GM12891 (cell line): ENCODE results near the gene TAC1.
"Not testable (repeated sequence)": the region's sequence is repeated elsewhere in the genome, so short reads cannot be mapped to it uniquely, and the experiment has no call there.

Source experiments
- DNase-seq: peaks from one replicate; pipeline ENCODE4 v3.0.0; 2011; ENCODE audit warnings: low spot score; ENCODE audit not compliant: insufficient read length
- FAIRE-seq: peaks from 2 replicates; lab custom pipeline; 2011; peaks lifted over from hg19 to GRCh38; lab: Jason Lieb, UNC
- PAX5 ChIP-seq: IDR thresholded peaks from 2 replicates; pipeline ENCODE4 v1.6.1; 2011; ENCODE audit warnings: low read length, moderate library complexity, mild to moderate bottlenecking; ENCODE audit not compliant: insufficient read depth, severe bottlenecking
- POLR2A ChIP-seq: IDR thresholded peaks from 2 replicates; pipeline ENCODE4 v1.6.1; 2011; ENCODE audit warnings: low read depth, low read length, control low read depth
- POLR2AphosphoS5 ChIP-seq: IDR thresholded peaks from 2 replicates; pipeline ENCODE4 v1.6.1; 2011; ENCODE audit warnings: low read depth, low read length, control low read depth
- POU2F2 ChIP-seq: IDR thresholded peaks from 2 replicates; pipeline ENCODE4 v1.6.1; 2011; ENCODE audit warnings: low read depth, mild to moderate bottlenecking, control low read depth, low read length, moderate library complexity
- SPI1 ChIP-seq: IDR thresholded peaks from 2 replicates; pipeline ENCODE4 v1.6.1; 2011; ENCODE audit warnings: low read depth, low read length, control low read depth
- TAF1 ChIP-seq: IDR thresholded peaks from 2 replicates; pipeline ENCODE4 v1.6.1; 2011; ENCODE audit warnings: low read depth, low read length, control low read depth

Gene TAC1

DNA sequence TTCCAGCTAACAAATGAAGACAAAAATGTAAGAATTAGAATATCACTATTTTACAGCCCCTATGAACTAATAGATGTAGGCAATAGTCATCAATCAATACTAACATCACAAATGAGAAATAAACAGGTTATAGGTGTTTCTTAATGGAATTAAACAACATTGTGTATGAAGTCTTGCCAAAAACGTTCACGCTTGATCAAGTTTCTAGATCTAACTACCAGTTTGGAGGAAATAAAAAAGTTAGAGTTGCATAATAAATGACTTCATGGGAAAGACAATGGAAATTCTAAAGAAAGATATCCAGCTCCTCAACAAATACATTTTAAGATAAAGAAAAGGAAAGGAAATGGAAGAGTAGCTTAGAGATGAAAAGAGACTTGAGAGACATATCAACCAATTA is 19.7 kb downstream of the TAC1 start:
- FAIRE-seq (no peak), DNase-seq (no peak)
- TF ChIP-seq POLR2A (no peak), TAF1 (no peak), POLR2AphosphoS5 (no peak), POU2F2 (no peak), PAX5 (no peak), SPI1 (no peak)

GRCh38 chr7:97752215-97752614 is 20.3 kb downstream of the TAC1 start:
- TF ChIP-seq SPI1 (no peak), POU2F2 (no peak), TAF1 (no peak), POLR2AphosphoS5 (no peak), PAX5 (no peak), POLR2A (no peak)
- no peak for FAIRE-seq
- no peak for DNase-seq

- FAIRE-seq, result no peak
- no peak for DNase-seq
- no peak for TF ChIP-seq POLR2A
- no peak for TF ChIP-seq POLR2AphosphoS5
- TF ChIP-seq POU2F2, result no peak
- no peak for TF ChIP-seq SPI1
- no peak for TF ChIP-seq PAX5
- TF ChIP-seq TAF1, result no peak
These were observed 25.9 kb downstream of the TAC1 start for GRCh38 chr7:97757824-97758223.

DNA sequence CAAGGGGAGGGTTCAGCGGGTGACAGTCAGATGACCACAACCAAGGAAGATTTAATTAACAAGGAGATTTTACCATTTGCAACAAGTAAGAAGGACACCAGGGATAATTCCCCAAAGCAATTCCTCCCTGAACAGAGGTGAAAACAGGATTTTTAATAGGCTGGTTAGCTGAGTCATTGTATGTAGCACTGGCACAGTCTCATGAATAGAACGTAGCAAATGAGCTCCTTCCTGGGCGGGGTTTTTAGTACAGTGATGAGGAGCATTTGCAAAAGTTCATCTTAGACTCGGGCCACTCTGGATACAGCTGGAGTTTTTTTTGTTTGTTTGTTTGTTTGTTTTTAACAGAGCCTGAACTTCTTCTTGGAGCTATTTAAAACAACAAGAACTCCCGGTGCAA is 39.0 kb downstream of the TAC1 start:
- no peak for DNase-seq
- TF ChIP-seq SPI1 (no peak), PAX5 (no peak), TAF1 (no peak), POLR2AphosphoS5 (no peak), POLR2A (no peak), POU2F2 (no peak)
- FAIRE-seq, result no peak

DNA sequence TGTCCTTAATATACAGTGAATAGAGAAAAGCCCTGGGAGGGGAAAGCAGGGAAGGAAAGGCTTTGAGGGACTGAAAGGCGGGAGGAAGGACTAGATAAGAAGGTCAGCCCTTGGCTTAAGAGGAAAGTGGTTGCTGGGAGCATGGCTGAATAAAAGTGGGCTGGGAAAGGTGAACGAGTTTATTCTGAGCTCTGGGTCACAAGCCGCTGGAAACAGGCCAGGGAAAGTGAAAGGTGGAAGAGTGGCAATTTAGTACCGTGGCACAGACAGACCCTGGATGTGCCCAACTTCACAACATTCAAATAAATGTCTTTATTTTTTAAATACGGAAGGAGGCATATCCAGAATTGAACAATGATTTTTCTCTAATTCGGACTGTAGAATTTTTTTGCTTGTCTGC is 39.7 kb downstream of the TAC1 start:
- FAIRE-seq, result no peak
- TF ChIP-seq TAF1 (no peak), POU2F2 (no peak), POLR2AphosphoS5 (no peak), PAX5 (no peak), POLR2A (no peak)
- no peak for DNase-seq

- FAIRE-seq (no peak), DNase-seq (no peak)
- TF ChIP-seq PAX5, result no peak
- TF ChIP-seq POLR2A, result no peak
- no peak for TF ChIP-seq POLR2AphosphoS5
- TF ChIP-seq SPI1, result no peak
- TF ChIP-seq POU2F2, result no peak
- TF ChIP-seq TAF1, result no peak
These were observed 40.4 kb downstream of the TAC1 start for GRCh38 chr7:97772045-97772901.

- DNase-seq, FAIRE-seq: not testable (repeated sequence)
These were observed 54.5 kb downstream of the TAC1 start for GRCh38 chr7:97786398-97786797.
